HepG2 (cell line): ENCODE measurements around the gene SLC25A27. TPM values are rescaled to one million over a fixed set of nuclear protein-coding genes. Genes with fewer than 3 reads are reported as not detected.

Experiments used
- ARID4A ChIP-seq: sonication (generic); formaldehyde crosslinking; IDR thresholded peaks from 2 replicates; pipeline ENCODE4 v1.5.0; 2020; ENCODE audit warnings: mild to moderate bottlenecking, missing genetic modification reagents, borderline replicate concordance
- GFI1 ChIP-seq: sonication (generic); formaldehyde crosslinking; IDR thresholded peaks from 2 replicates; pipeline ENCODE4 v1.5.0; 2020; ENCODE audit warnings: missing genetic modification reagents, mild to moderate bottlenecking, borderline replicate concordance
- GMEB1 ChIP-seq: sonication (generic); formaldehyde crosslinking; IDR thresholded peaks from 2 replicates; pipeline ENCODE4 v1.5.1; 2020; ENCODE audit warnings: missing genetic modification reagents, mild to moderate bottlenecking, borderline replicate concordance
- KAT2B ChIP-seq: fragments of 150-350 bp; IDR thresholded peaks from 2 replicates; pipeline ENCODE4 v1.6.1; 2014; ENCODE audit warnings: low read depth, low read length, borderline replicate concordance
- NFKB2 ChIP-seq: sonication (generic); formaldehyde crosslinking; IDR thresholded peaks from 2 replicates; pipeline ENCODE4 v1.4.0; 2020; ENCODE audit warnings: missing genetic modification reagents, borderline replicate concordance
- TCF7 ChIP-seq: sonication (generic); IDR thresholded peaks from 2 replicates; pipeline ENCODE4 v1.6.1; 2016; ENCODE audit warnings: antibody characterized with exemption, low read depth
- ZFP37 ChIP-seq: sonication (generic); formaldehyde crosslinking; IDR thresholded peaks from 2 replicates; pipeline ENCODE4 v1.4.0; 2020; ENCODE audit warnings: missing genetic modification reagents, borderline replicate concordance
- ZNF142 ChIP-seq: sonication (generic); formaldehyde crosslinking; IDR thresholded peaks from 2 replicates; pipeline ENCODE4 v1.4.0; 2020; ENCODE audit warnings: missing genetic modification reagents
- ZNF317 ChIP-seq: sonication (generic); formaldehyde crosslinking; IDR thresholded peaks from 2 replicates; pipeline ENCODE4 v1.5.0; 2020; ENCODE audit warnings: mild to moderate bottlenecking, missing genetic modification reagents
- ZNF768 ChIP-seq: sonication (generic); formaldehyde crosslinking; IDR thresholded peaks from 2 replicates; pipeline ENCODE4 v1.4.0; 2020; ENCODE audit warnings: missing genetic modification reagents
- polyA plus RNA-seq, 8 experiments: library from polyadenylated mRNA; depleted of rRNA in 3 of 8; stranded (reverse) in 7 of 8; unstranded in 1 of 8; fragments of >200 nt; fragmentation: Illumina TruSeq in 4 of 8; extraction: Trizol in 4 of 8; gene quantifications; 2 replicates each; pipeline versions ENCODE4 v1.2.1 to v1.2.3, GENCODE V29; 2011 to 2016; ENCODE audit warnings: low read depth in 4 of 8, missing spikeins in 1 of 8, mixed read lengths in 1 of 8; ENCODE audit not compliant: insufficient read depth in 1 of 8
- total RNA-seq, 5 experiments: library from RNA; depleted of rRNA; stranded (reverse); fragments of >200 nt; fragmentation: Illumina TruSeq; extraction: Trizol; gene quantifications; 2 replicates each; pipeline ENCODE4 v1.2.3, GENCODE V29; 2016; ENCODE audit warnings: low read depth in 1 of 5
- TF ChIP-seq, protein P1 (sequence below): sonication (generic); formaldehyde crosslinking; IDR thresholded peaks from 2 replicates; pipeline ENCODE4 v1.5.0; 2020; ENCODE audit warnings: missing genetic modification reagents

SLC25A27 gene
- total and polyA plus RNA-seq, 2 of the 13 experiments (the other 11 are each of a cell fraction or from before 2014, with no cell fraction given): 0.46 to 1.3 TPM

DNA sequence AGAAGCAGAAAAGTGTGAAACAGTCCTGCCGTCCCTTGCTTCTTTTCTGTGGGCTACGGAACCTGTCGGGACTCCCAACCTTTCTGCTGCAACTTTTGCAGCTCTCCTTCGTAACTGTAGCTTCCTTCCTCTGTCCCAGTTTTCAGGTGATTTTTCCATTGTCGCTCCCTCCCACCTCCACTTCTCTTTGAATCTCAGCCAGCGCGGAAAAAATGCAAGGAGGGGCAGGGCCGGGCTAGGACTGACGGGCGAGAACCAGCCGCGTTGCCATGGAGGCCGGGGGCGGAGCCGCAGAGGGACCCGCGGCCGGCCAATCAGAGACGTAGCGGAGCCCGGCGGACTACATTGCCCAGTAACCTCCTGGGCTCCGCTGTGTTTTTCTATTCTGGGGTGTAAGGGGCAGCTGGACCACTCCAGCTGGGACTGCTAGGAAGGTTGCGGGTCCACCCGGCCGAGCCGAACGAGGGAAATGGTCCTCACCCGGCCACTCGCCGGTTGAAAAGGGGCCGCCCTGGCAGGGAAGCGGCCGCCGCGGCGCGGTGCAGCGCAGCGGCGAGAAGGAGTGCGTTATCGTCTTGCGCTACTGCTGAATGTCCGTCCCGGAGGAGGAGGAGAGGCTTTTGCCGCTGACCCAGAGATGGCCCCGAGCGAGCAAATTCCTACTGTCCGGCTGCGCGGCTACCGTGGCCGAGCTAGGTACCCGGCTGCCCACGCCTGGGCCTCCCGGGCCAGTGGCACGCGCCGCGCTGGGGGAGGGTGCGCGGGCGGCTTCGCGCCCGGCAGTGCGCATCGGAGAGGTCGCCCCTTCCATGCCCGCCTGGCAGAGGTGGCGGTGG, at the start of gene SLC25A27, which contains the start of gene CYP39A1 (continued):
- TF ChIP-seq ARID4A (CRISPR knock-in tag) (peak; percentile 55; the same call in 1 of the 2 replicates), TCF7 (no peak), ZFP37 (CRISPR knock-in tag) (no peak), GMEB1 (CRISPR knock-in tag) (peak; percentile 48; the same call in 1 of the 2 replicates), GFI1 (0 out of 2 replicates have a peak, but pooled peaks have one; percentile 31), KAT2B (no peak), ZNF768 (CRISPR knock-in tag) (peak; percentile 67; the same call in 1 of the 2 replicates), NFKB2 (CRISPR knock-in tag) (peak; percentile 83; the same call in 1 of the 2 replicates), ZNF317 (CRISPR knock-in tag) (peak; percentile 48; the same call in 1 of the 2 replicates), ZNF142 (peak; percentile 64; the same call in 1 of the 2 replicates)
- TF ChIP-seq, protein P1, sequence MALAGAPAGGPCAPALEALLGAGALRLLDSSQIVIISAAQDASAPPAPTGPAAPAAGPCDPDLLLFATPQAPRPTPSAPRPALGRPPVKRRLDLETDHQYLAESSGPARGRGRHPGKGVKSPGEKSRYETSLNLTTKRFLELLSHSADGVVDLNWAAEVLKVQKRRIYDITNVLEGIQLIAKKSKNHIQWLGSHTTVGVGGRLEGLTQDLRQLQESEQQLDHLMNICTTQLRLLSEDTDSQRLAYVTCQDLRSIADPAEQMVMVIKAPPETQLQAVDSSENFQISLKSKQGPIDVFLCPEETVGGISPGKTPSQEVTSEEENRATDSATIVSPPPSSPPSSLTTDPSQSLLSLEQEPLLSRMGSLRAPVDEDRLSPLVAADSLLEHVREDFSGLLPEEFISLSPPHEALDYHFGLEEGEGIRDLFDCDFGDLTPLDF: no peak
- TF ChIP-seq, all 625 proteins: peak for 124
